DND-41 (cell line): ENCODE results near the gene BRAF.

Experiments used
- EZH2 ChIP-seq: IDR thresholded peaks from 3 replicates; pipeline ENCODE4 v1.6.1; 2012; ENCODE audit warnings: borderline replicate concordance, low read depth, mild to moderate bottlenecking, moderate library complexity, low read length, inconsistent platforms; ENCODE audit not compliant: severe bottlenecking
- TF ChIP-seq, protein P1 (sequence below): IDR thresholded peaks from 2 replicates; pipeline ENCODE4 v1.5.1; 2012; ENCODE audit warnings: borderline replicate concordance, low read length, moderate library complexity, mild to moderate bottlenecking; ENCODE audit not compliant: poor library complexity, severe bottlenecking; ENCODE audit errors: extremely low read depth

DNA sequence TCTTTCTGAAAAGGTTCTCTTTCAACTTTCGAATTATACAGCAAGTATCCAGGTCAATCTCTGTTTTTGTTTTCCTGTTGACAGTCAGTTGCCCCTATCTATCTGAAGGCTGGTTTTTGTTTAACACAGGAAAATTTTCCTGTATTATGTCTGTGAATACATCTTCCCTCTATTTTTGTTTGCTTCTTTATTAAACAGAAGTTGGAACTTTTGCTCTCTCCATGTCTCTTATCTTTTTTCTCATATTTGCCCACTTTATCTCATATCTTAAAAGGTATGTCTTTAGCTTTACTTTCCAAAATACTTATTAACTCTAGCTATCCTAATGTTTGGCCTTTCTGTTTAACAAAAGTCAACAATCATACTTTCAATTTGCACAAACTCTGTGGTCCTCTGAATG, 95.0 kb downstream of the BRAF start:
- TF ChIP-seq, protein P1, sequence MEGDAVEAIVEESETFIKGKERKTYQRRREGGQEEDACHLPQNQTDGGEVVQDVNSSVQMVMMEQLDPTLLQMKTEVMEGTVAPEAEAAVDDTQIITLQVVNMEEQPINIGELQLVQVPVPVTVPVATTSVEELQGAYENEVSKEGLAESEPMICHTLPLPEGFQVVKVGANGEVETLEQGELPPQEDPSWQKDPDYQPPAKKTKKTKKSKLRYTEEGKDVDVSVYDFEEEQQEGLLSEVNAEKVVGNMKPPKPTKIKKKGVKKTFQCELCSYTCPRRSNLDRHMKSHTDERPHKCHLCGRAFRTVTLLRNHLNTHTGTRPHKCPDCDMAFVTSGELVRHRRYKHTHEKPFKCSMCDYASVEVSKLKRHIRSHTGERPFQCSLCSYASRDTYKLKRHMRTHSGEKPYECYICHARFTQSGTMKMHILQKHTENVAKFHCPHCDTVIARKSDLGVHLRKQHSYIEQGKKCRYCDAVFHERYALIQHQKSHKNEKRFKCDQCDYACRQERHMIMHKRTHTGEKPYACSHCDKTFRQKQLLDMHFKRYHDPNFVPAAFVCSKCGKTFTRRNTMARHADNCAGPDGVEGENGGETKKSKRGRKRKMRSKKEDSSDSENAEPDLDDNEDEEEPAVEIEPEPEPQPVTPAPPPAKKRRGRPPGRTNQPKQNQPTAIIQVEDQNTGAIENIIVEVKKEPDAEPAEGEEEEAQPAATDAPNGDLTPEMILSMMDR: no peak
- TF ChIP-seq EZH2: no peak
